C4-2B (cell line): Measurements from ENCODE around the gene RGSL1.

ENCODE experiments used
- ZFX ChIP-seq: fragments of 450-650 bp; IDR thresholded peaks from 2 replicates; pipeline ENCODE4 v1.6.1; 2017
- TF ChIP-seq, protein P1 (sequence below): fragments of 450-650 bp; conservative IDR thresholded peaks from 2 replicates; pipeline ENCODE4 v1.5.1; 2017; ENCODE audit warnings: mild to moderate bottlenecking

DNA sequence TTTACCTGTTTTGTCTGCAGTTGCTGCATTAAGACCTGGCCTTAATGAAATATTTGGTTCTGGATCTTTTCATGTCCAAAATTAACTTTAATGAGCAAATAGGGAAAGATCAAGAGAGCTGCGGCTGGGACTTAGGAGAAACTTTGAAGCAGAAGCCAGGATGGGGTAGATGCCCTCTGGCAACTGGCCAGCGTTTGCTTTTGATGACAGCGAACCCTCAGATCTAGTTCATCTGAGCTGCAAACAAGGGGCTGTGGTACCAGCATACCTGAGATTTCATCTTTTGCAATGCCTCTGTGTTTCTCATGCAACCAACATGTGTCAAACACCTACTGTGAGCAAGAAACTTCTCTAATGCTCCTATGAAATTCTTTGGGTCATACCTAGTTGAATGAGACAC is 36.5 kb upstream of the RGSL1 start:
- TF ChIP-seq, protein P1, sequence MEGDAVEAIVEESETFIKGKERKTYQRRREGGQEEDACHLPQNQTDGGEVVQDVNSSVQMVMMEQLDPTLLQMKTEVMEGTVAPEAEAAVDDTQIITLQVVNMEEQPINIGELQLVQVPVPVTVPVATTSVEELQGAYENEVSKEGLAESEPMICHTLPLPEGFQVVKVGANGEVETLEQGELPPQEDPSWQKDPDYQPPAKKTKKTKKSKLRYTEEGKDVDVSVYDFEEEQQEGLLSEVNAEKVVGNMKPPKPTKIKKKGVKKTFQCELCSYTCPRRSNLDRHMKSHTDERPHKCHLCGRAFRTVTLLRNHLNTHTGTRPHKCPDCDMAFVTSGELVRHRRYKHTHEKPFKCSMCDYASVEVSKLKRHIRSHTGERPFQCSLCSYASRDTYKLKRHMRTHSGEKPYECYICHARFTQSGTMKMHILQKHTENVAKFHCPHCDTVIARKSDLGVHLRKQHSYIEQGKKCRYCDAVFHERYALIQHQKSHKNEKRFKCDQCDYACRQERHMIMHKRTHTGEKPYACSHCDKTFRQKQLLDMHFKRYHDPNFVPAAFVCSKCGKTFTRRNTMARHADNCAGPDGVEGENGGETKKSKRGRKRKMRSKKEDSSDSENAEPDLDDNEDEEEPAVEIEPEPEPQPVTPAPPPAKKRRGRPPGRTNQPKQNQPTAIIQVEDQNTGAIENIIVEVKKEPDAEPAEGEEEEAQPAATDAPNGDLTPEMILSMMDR, result no peak
- TF ChIP-seq ZFX, result no peak
